Tibial artery (tissue), 4 donors: ENCODE results near the gene EIPR1.

ENCODE experiments used
- DNase-seq, 2 donors: peaks; one replicate each; pipeline ENCODE4 v3.0.0-alpha.2; 2019
- H3K27ac ChIP-seq, 2 donors: fragments of 200-600 bp; sonication (generic) in 1 of 2; 1 replicate in 1 of 2; 2 replicates in 1 of 2; pipeline ENCODE4 v1.5.1; 2018 to 2019; ENCODE audit warnings: mild to moderate bottlenecking in 1 of 2
- H3K27me3 ChIP-seq, 2 donors: fragments of 200-600 bp; sonication (generic) in 1 of 2; one replicate each; pipeline versions ENCODE4 v1.5.1 to v1.6.0; 2016 to 2019
- H3K36me3 ChIP-seq, 3 donors: fragments of 200-600 bp; sonication (generic) in 2 of 3; one replicate each; pipeline ENCODE4 v1.5.1; 2016 to 2019; ENCODE audit warnings: mild to moderate bottlenecking in 2 of 3
- H3K4me1 ChIP-seq, 4 donors: fragments of 200-600 bp; sonication (generic) in 2 of 4; 1 replicate in 3 of 4; 2 replicates in 1 of 4; pipeline ENCODE4 v1.5.1; 2016 to 2019
- H3K4me3 ChIP-seq, 2 donors: fragments of 200-600 bp; sonication (generic) in 1 of 2; 1 replicate in 1 of 2; 2 replicates in 1 of 2; pipeline ENCODE4 v1.5.1; 2018 to 2019; ENCODE audit warnings: mild to moderate bottlenecking in 2 of 2
- H3K9me3 ChIP-seq, 3 donors: fragments of 200-600 bp; sonication (generic) in 1 of 3; one replicate each; pipeline ENCODE4 v1.5.1; 2016 to 2019
- CTCF ChIP-seq, 2 experiments: fragments of 200-600 bp in 1 of 2; fragments of 450-650 bp in 1 of 2; IDR thresholded peaks; one replicate each; pipeline ENCODE4 v1.5.1; 2017 to 2019; ENCODE audit warnings: antibody characterized with exemption in 2 of 2, mild to moderate bottlenecking in 1 of 2, moderate library complexity in 1 of 2
- intact Hi-C: fragments of 100-400 bp; cut with DNase I; formaldehyde crosslinking; loops from one replicate; pipeline ENCODE4 v1.15.0; 2023; ENCODE audit warnings: low total_unique reads

Gene EIPR1

DNA sequence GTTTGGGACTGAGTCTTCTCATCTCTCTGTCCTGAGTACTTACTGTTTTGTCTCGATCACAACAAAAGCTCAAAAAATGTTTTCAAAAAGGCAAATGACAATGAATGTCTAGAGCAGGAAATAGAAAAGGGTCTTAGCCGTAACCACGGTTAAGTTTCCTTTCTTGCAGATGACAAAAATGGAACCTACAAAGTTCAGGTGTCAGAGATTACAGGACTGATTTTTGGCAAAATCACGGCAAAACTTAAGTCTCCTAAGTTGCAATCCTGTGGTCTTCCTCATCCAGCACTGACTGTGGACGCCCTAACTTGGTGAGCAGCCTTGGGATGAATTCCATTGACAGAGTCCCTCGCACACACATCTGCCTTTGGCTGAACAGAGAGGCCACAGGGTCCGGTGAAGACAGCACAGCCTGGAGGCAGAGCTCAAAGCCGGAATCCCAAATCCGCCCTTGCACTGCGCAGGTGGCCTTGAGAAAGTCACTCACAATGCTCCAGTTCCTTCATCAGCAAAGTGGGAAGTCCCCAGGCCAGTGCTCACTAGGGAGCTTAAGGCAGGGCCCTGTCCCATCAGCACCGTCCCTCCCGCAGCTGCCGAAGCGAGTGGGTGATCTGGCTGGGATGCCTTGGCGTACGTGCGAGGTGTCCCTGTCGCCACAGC is 55.2 kb downstream of the EIPR1 start:
- Histone ChIP-seq H3K9me3 (no peaks in the 10 kb centered on the region), H3K4me1 (no peaks in the 10 kb centered on the region), H3K27ac (no peak overlapping the region), H3K27me3 (no peaks in the 10 kb centered on the region), H3K36me3 (peaks cover 0 to 12% (median 4%) of the 10 kb centered on the region in 3 donors), H3K4me3 (no peak overlapping the region)
- DNase-seq: no peak
- intact Hi-C loops: no loop called here
- no peak for TF ChIP-seq CTCF (IDR thresholded peaks at IDR 0.05)

DNA sequence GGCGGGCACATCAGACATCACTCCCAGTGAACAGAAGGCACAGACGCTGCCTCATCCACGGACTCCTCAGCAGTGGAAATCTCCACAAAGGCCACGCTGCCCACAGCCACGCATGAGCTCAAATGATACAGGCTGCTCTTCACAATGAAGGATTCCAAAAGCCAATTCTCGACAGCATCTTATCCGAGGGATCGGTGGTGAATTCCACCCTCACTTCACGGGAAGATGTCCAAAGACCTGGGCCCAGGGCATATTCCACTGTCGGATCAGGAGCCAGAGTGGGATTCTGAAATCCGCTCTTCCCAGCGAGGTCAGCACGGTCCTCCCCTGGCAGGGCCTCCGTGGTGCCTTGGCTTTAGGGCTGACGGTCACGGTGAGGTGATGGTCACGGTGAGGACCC is 55.8 kb downstream of the EIPR1 start:
- H3K27me3 ChIP-seq: no peaks in the 10 kb centered on the region
- H3K4me1 ChIP-seq: no peaks in the 10 kb centered on the region
- no peak overlapping the region for H3K27ac ChIP-seq
- H3K36me3 ChIP-seq: peaks cover 0 to 12% (median 4%) of the 10 kb centered on the region in 3 donors
- no peak for DNase-seq
- intact Hi-C loops: no loop called here
- no peaks in the 10 kb centered on the region for H3K9me3 ChIP-seq
- H3K4me3 ChIP-seq: no peak overlapping the region
- TF ChIP-seq CTCF (IDR thresholded peaks at IDR 0.05): no peak

GRCh38 chr2:3320910-3321605 is 56.6 kb downstream of the EIPR1 start:
- no peak overlapping the region for H3K27ac ChIP-seq
- no peaks in the 10 kb centered on the region for H3K27me3 ChIP-seq
- no peaks in the 10 kb centered on the region for H3K9me3 ChIP-seq
- H3K36me3 ChIP-seq: peaks cover 0 to 12% (median 4%) of the 10 kb centered on the region in 3 donors
- intact Hi-C loops: no loop called here
- TF ChIP-seq CTCF (IDR thresholded peaks at IDR 0.05): no peak
- DNase-seq: no peak
- no peak overlapping the region for H3K4me3 ChIP-seq
- no peaks in the 10 kb centered on the region for H3K4me1 ChIP-seq

DNA sequence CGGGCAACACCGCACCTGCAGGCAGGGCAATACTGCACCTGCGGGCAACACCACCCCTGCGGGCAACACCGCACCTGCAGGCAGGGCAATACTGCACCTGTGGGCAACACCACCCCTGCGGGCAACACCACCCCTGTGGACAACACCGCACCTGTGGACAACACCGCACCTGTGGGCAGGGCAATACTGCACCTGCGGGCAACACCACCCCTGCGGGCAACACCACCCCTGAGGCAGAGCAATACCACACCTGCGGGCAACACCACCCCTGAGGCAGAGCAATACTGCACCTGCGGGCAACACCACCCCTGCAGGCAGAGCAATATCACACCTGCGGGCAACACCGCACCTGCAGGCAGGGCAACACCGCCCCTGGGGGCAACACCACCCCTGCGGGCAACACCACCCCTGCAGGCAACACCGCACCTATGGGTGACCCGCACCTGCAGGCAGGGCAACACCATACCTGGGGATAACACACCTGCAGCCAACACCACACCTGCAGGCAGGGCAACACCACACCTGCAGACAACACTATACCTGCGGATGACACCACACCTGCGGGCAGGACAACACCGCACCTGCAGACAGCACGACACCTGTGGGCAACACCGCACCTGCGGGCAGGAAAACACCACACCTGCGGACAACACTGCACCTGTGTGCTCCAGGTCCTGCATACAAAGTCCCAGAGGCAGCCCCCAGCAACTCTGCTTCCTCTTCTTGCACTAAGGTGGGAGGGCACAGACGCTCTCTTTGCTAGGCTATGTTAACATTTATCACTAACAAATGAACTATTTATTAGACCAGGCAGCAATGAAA is 57.7 kb downstream of the EIPR1 start:
- Histone ChIP-seq H3K36me3 (peaks cover 0 to 12% (median 4%) of the 10 kb centered on the region in 3 donors), H3K4me3 (no peak overlapping the region), H3K4me1 (no peaks in the 10 kb centered on the region), H3K9me3 (no peaks in the 10 kb centered on the region), H3K27me3 (no peaks in the 10 kb centered on the region), H3K27ac (no peak overlapping the region)
- DNase-seq: no peak
- TF ChIP-seq CTCF (IDR thresholded peaks at IDR 0.05): no peak
- intact Hi-C loops: no loop called here

DNA sequence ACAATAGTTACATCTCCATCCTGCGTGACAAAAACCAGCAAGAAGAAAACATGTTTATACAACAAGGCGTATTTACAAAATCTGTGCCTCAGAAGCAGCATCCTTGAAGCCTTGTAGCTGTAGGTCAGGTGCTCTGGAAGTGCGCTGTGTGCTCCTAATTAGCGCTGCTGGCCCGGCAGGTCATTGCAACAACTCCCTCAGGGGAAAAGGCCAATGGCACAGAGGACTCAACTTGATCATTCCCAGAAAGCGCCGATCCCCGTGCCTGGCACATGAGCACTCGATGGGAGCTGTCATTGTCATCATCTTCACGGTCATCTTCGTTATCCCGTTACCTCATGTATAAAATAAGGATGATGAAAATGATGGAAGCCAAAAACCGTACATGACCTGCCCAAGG is 58.5 kb downstream of the EIPR1 start:
- no peak overlapping the region for H3K27ac ChIP-seq
- H3K27me3 ChIP-seq: no peaks in the 10 kb centered on the region
- H3K9me3 ChIP-seq: no peaks in the 10 kb centered on the region
- H3K36me3 ChIP-seq: peaks cover 0 to 6% (median 4%) of the 10 kb centered on the region in 3 donors
- no peak for TF ChIP-seq CTCF (IDR thresholded peaks at IDR 0.05)
- DNase-seq: no peak
- no peak overlapping the region for H3K4me3 ChIP-seq
- intact Hi-C loops: no loop called here
- no peaks in the 10 kb centered on the region for H3K4me1 ChIP-seq
